WTC11 (cell line): ENCODE results near the gene PSMF1. TPM values are rescaled to one million over a fixed set of nuclear protein-coding genes. Genes with fewer than 3 reads are reported as not detected.

Experiments used
- ATAC-seq: fragments of 200-7000 bp; cut with Tn5 transposase; 2 replicates; pipeline ENCODE4 v1.10.0; 2021; ENCODE audit warnings: mild to moderate bottlenecking, moderate library complexity
- CTCF ChIA-PET: fragments of 300-600 bp; sonication (Branson Sonifier 250); formaldehyde crosslinking; loops from one replicate; lab custom pipeline; 2021; ENCODE audit warnings: antibody characterized with exemption; lab: Charles Lee
- POLR2A ChIA-PET: fragments of 350-600 bp; sonication (Branson Sonifier 250); formaldehyde crosslinking; loops from one replicate; lab custom pipeline; 2021; ENCODE audit warnings: antibody characterized with exemption; lab: Charles Lee
- DNase-seq: peaks from one replicate; pipeline ENCODE4 v3.0.0; 2021; ENCODE audit warnings: low spot score
- H3K27ac Mint-ChIP-seq: 2 replicates; pipeline ENCODE4 v1.8.0; 2021; ENCODE audit warnings: mixed read lengths
- H3K27me3 Mint-ChIP-seq: 2 replicates; pipeline ENCODE4 v1.8.0; 2021; ENCODE audit warnings: low read depth, mild to moderate bottlenecking, moderate library complexity, mixed read lengths
- H3K36me3 Mint-ChIP-seq: 2 replicates; pipeline ENCODE4 v1.8.0; 2021; ENCODE audit warnings: mixed read lengths
- H3K4me1 Mint-ChIP-seq: 2 replicates; pipeline ENCODE4 v1.8.0; 2022; ENCODE audit warnings: mixed read lengths
- H3K4me3 Mint-ChIP-seq: 2 replicates; pipeline ENCODE4 v1.8.0; 2021; ENCODE audit warnings: mild to moderate bottlenecking, moderate library complexity, mixed read lengths
- H3K9me3 Mint-ChIP-seq: 2 replicates; pipeline ENCODE4 v1.8.0; 2021; ENCODE audit warnings: mixed read lengths
- AFF4 ChIP-seq: sonication (generic); formaldehyde crosslinking; IDR thresholded peaks from 2 replicates; pipeline ENCODE4 v1.8.1; 2023; ENCODE audit warnings: mild to moderate bottlenecking, missing genetic modification reagents, borderline replicate concordance
- ATF1 ChIP-seq: sonication (generic); formaldehyde crosslinking; IDR thresholded peaks from 2 replicates; pipeline ENCODE4 v1.8.1; 2023; ENCODE audit warnings: mild to moderate bottlenecking, moderate library complexity, missing genetic modification reagents
- CREM ChIP-seq: sonication (generic); formaldehyde crosslinking; IDR thresholded peaks from 2 replicates; pipeline ENCODE4 v1.8.1; 2022; ENCODE audit warnings: mild to moderate bottlenecking, missing genetic modification reagents, moderate library complexity
- ELF4 ChIP-seq: sonication (generic); formaldehyde crosslinking; IDR thresholded peaks from 2 replicates; pipeline ENCODE4 v1.8.1; 2022; ENCODE audit warnings: low read depth, mild to moderate bottlenecking, moderate library complexity, missing genetic modification reagents
- FOXP1 ChIP-seq: sonication (generic); formaldehyde crosslinking; IDR thresholded peaks from 2 replicates; pipeline ENCODE4 v1.8.0; 2022; ENCODE audit warnings: missing genetic modification reagents, mild to moderate bottlenecking, moderate library complexity, borderline replicate concordance
- HMGA2 ChIP-seq: fragments of 250-450 bp; sonication (Bioruptor Pico); IDR thresholded peaks from 2 replicates; pipeline ENCODE4 v1.4.0; 2021; ENCODE audit warnings: mild to moderate bottlenecking, moderate library complexity
- IRF2 ChIP-seq: sonication (generic); formaldehyde crosslinking; IDR thresholded peaks from 2 replicates; pipeline ENCODE4 v1.8.0; 2022; ENCODE audit warnings: low read depth, missing genetic modification reagents, borderline replicate concordance
- JAZF1 ChIP-seq: fragments of 250-450 bp; sonication (Bioruptor Pico); IDR thresholded peaks from 2 replicates; pipeline ENCODE4 v1.9.0; 2021; ENCODE audit warnings: moderate library complexity, mild to moderate bottlenecking, inconsistent platforms
- MYBL2 ChIP-seq: sonication (generic); formaldehyde crosslinking; IDR thresholded peaks from 2 replicates; pipeline ENCODE4 v1.8.1; 2023; ENCODE audit warnings: mild to moderate bottlenecking, moderate library complexity, missing genetic modification reagents
- NFE2L1 ChIP-seq: sonication (generic); formaldehyde crosslinking; IDR thresholded peaks from 2 replicates; pipeline ENCODE4 v1.8.1; 2023; ENCODE audit warnings: missing genetic modification reagents
- NR3C1 ChIP-seq: sonication (generic); formaldehyde crosslinking; conservative IDR thresholded peaks from 2 replicates; pipeline ENCODE4 v1.8.1; 2023; ENCODE audit warnings: low read depth, mild to moderate bottlenecking, missing genetic modification reagents
- PREB ChIP-seq: sonication (generic); formaldehyde crosslinking; IDR thresholded peaks from 2 replicates; pipeline ENCODE4 v1.8.1; 2022; ENCODE audit warnings: mild to moderate bottlenecking, missing genetic modification reagents, moderate library complexity, borderline replicate concordance
- PRRX2 ChIP-seq: fragments of 250-450 bp; sonication (Bioruptor Pico); IDR thresholded peaks from 2 replicates; pipeline ENCODE4 v1.8.0; 2021; ENCODE audit warnings: mild to moderate bottlenecking
- RELA ChIP-seq: sonication (generic); formaldehyde crosslinking; IDR thresholded peaks from 2 replicates; pipeline ENCODE4 v1.8.1; 2022; ENCODE audit warnings: missing genetic modification reagents, mild to moderate bottlenecking, borderline replicate concordance
- TCF7 ChIP-seq: sonication (generic); formaldehyde crosslinking; IDR thresholded peaks from 2 replicates; pipeline ENCODE4 v1.8.0; 2022; ENCODE audit warnings: mild to moderate bottlenecking, low read depth, missing genetic modification reagents, moderate library complexity
- TEAD1 ChIP-seq: sonication (generic); formaldehyde crosslinking; IDR thresholded peaks from 2 replicates; pipeline ENCODE4 v1.8.0; 2022; ENCODE audit warnings: mild to moderate bottlenecking, missing genetic modification reagents
- USF1 ChIP-seq: sonication (generic); formaldehyde crosslinking; IDR thresholded peaks from 2 replicates; pipeline ENCODE4 v1.8.0; 2022; ENCODE audit warnings: mild to moderate bottlenecking, missing genetic modification reagents
- ZNF138 ChIP-seq: sonication (generic); formaldehyde crosslinking; conservative IDR thresholded peaks from 2 replicates; pipeline ENCODE4 v1.8.1; 2022; ENCODE audit warnings: mild to moderate bottlenecking, moderate library complexity, missing genetic modification reagents
- ZNF263 ChIP-seq: sonication (generic); formaldehyde crosslinking; IDR thresholded peaks from 2 replicates; pipeline ENCODE4 v1.8.1; 2022; ENCODE audit warnings: low read depth, mild to moderate bottlenecking, moderate library complexity, missing genetic modification reagents
- ZNF416 ChIP-seq: fragments of 250-450 bp; sonication (Bioruptor Pico); IDR thresholded peaks from 2 replicates; pipeline ENCODE4 v1.9.0; 2021; ENCODE audit warnings: mild to moderate bottlenecking, inconsistent platforms
- total RNA-seq: library from RNA; stranded (reverse); gene quantifications from 3 replicates; pipeline ENCODE4 v1.2.3, GENCODE V29; 2021
- TF ChIP-seq, protein P1 (sequence below): sonication (generic); formaldehyde crosslinking; conservative IDR thresholded peaks from 2 replicates; pipeline ENCODE4 v1.8.1; 2022; ENCODE audit warnings: mild to moderate bottlenecking, missing genetic modification reagents
- TF ChIP-seq, protein P2 (sequence below): sonication (generic); formaldehyde crosslinking; IDR thresholded peaks from 2 replicates; pipeline ENCODE4 v1.8.1; 2022; ENCODE audit warnings: low read depth, missing genetic modification reagents, borderline replicate concordance
- TF ChIP-seq, protein P3 (sequence below): fragments of 200-600 bp; IDR thresholded peaks from 2 replicates; pipeline ENCODE4 v1.8.0; 2022; ENCODE audit warnings: antibody characterized with exemption
- TF ChIP-seq, protein P4 (sequence below): sonication (generic); formaldehyde crosslinking; IDR thresholded peaks from 2 replicates; pipeline ENCODE4 v1.8.0; 2022; ENCODE audit warnings: mild to moderate bottlenecking, missing genetic modification reagents

PSMF1 gene
- total RNA-seq, 1 experiment from 2014 or later = 113 TPM

DNA sequence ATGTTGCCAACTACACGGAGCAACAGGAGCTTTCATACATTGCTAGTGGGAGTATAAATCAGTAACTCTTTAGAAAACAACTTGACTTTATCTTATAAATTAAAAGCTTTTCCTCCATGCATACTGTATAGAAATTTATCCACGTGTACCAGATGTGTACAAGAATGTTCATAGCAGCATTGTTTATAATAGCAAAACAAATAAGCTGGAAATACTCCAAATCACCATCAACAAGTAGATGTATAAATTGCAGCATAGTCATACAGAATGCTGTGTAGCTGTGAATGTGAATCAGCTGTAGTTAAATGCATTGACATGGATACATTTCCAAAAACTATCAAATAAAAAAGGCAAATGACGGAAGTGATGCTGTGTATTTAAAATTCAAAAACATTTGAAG is 6.0 kb downstream of the PSMF1 start:
- ChIA-PET CTCF (interaction anchor here (1.0 kb wide), 1 partner anchor 53 kb away, joined by 3 read pairs; no protein-coding TSS in a partner anchor), POLR2A (no interaction called here)
- TF ChIP-seq FOXP1 (CRISPR knock-in tag) (no peak), PREB (CRISPR knock-in tag) (no peak), USF1 (CRISPR knock-in tag) (no peak), IRF2 (CRISPR knock-in tag) (no peak), JAZF1 (CRISPR knock-in tag) (no peak), PRRX2 (CRISPR knock-in tag) (no peak), MYBL2 (CRISPR knock-in tag) (no peak), ZNF263 (no peak), CREM (no peak), TCF7 (CRISPR knock-in tag) (no peak)
- TF ChIP-seq, protein P1, sequence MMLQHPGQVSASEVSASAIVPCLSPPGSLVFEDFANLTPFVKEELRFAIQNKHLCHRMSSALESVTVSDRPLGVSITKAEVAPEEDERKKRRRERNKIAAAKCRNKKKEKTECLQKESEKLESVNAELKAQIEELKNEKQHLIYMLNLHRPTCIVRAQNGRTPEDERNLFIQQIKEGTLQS = no peak
- no peaks in the 10 kb centered on the region for H3K27me3 Mint-ChIP-seq
- DNase-seq = no peak
- H3K36me3 Mint-ChIP-seq = peaks cover 46% of the 10 kb centered on the region
- H3K4me3 Mint-ChIP-seq = no peak overlapping the region
- H3K4me1 Mint-ChIP-seq = peaks cover 25% of the 10 kb centered on the region
- H3K9me3 Mint-ChIP-seq = no peaks in the 10 kb centered on the region
- H3K27ac Mint-ChIP-seq = no peak overlapping the region
- ATAC-seq = no peak

DNA sequence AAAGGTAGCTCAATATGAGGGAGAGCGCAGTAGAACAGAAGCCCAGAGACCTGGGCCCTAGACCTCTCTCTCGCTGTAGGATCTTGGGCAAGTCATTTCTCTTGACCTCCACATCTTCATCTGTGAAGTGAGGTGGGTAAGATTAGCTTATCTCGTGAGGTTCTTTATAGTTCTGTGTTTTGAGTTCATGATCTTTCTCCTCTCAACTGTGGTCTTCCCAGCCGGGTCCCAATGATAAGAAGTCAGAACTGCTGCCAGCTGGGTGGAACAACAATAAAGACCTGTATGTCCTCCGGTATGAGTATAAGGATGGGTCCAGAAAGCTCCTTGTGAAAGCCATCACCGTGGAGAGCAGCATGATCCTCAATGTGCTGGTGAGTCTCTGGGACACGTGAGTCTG is 6.9 kb downstream of the PSMF1 start:
- DNase-seq (no peak), ATAC-seq (no peak)
- Mint-ChIP-seq H3K36me3 (peaks cover 49% of the 10 kb centered on the region), H3K4me3 (no peak overlapping the region), H3K9me3 (no peaks in the 10 kb centered on the region), H3K27me3 (no peaks in the 10 kb centered on the region), H3K4me1 (peaks cover 16% of the 10 kb centered on the region), H3K27ac (no peak overlapping the region)
- ChIA-PET CTCF (interaction anchor here (1.0 kb wide), 1 partner anchor 52 kb away, joined by 3 read pairs; no protein-coding TSS in a partner anchor), POLR2A (no interaction called here)
- no peak for TF ChIP-seq ATF1 (CRISPR knock-in tag)
- no peak for TF ChIP-seq RELA
- no peak for TF ChIP-seq HMGA2 (CRISPR knock-in tag)
- no peak for TF ChIP-seq ZNF138 (CRISPR knock-in tag)
- TF ChIP-seq NFE2L1 = no peak

- POLR2A ChIA-PET = no interaction called here
- CTCF ChIA-PET = no interaction called here
- H3K27me3 Mint-ChIP-seq = no peaks in the 10 kb centered on the region
- no peak overlapping the region for H3K27ac Mint-ChIP-seq
- peaks cover 66% of the 10 kb centered on the region for H3K36me3 Mint-ChIP-seq
- no peak overlapping the region for H3K4me3 Mint-ChIP-seq
- no peak for ATAC-seq
- no peak for DNase-seq
- H3K4me1 Mint-ChIP-seq = no peaks in the 10 kb centered on the region; the same call in 1 of the 2 replicates
- no peaks in the 10 kb centered on the region for H3K9me3 Mint-ChIP-seq
- TF ChIP-seq ZNF416 = no peak
- TF ChIP-seq HMGA2 (CRISPR knock-in tag) = no peak
- TF ChIP-seq, protein P2, sequence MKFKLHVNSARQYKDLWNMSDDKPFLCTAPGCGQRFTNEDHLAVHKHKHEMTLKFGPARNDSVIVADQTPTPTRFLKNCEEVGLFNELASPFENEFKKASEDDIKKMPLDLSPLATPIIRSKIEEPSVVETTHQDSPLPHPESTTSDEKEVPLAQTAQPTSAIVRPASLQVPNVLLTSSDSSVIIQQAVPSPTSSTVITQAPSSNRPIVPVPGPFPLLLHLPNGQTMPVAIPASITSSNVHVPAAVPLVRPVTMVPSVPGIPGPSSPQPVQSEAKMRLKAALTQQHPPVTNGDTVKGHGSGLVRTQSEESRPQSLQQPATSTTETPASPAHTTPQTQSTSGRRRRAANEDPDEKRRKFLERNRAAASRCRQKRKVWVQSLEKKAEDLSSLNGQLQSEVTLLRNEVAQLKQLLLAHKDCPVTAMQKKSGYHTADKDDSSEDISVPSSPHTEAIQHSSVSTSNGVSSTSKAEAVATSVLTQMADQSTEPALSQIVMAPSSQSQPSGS (CRISPR knock-in tag) = no peak
- TF ChIP-seq ELF4 (CRISPR knock-in tag) = no peak
- TF ChIP-seq NR3C1 = no peak
- TF ChIP-seq AFF4 = no peak
- no peak for TF ChIP-seq TEAD1 (CRISPR knock-in tag)
- no peak for TF ChIP-seq NFE2L1
- TF ChIP-seq, protein P3, sequence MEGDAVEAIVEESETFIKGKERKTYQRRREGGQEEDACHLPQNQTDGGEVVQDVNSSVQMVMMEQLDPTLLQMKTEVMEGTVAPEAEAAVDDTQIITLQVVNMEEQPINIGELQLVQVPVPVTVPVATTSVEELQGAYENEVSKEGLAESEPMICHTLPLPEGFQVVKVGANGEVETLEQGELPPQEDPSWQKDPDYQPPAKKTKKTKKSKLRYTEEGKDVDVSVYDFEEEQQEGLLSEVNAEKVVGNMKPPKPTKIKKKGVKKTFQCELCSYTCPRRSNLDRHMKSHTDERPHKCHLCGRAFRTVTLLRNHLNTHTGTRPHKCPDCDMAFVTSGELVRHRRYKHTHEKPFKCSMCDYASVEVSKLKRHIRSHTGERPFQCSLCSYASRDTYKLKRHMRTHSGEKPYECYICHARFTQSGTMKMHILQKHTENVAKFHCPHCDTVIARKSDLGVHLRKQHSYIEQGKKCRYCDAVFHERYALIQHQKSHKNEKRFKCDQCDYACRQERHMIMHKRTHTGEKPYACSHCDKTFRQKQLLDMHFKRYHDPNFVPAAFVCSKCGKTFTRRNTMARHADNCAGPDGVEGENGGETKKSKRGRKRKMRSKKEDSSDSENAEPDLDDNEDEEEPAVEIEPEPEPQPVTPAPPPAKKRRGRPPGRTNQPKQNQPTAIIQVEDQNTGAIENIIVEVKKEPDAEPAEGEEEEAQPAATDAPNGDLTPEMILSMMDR = no peak
- TF ChIP-seq, protein P4, sequence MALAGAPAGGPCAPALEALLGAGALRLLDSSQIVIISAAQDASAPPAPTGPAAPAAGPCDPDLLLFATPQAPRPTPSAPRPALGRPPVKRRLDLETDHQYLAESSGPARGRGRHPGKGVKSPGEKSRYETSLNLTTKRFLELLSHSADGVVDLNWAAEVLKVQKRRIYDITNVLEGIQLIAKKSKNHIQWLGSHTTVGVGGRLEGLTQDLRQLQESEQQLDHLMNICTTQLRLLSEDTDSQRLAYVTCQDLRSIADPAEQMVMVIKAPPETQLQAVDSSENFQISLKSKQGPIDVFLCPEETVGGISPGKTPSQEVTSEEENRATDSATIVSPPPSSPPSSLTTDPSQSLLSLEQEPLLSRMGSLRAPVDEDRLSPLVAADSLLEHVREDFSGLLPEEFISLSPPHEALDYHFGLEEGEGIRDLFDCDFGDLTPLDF (CRISPR knock-in tag) = no peak
Observed at GRCh38 chr20:1127840-1128239, 9.4 kb downstream of the PSMF1 start.
